HFF-Myc (cell line): ENCODE data around the gene TADA2A.

Experiments used
- DNase-seq: peaks from one replicate; pipeline ENCODE4 v3.0.0-alpha.2; 2011; ENCODE audit warnings: low read depth; ENCODE audit errors: extremely low read depth
- H3K4me3 ChIP-seq: replicated peaks from 2 replicates; pipeline ENCODE4 v1.5.1; 2011; ENCODE audit warnings: low read depth, mild to moderate bottlenecking, control low read depth, low read length
- TF ChIP-seq, protein P1 (sequence below): IDR thresholded peaks from 2 replicates; pipeline ENCODE4 v1.5.1; 2012; ENCODE audit warnings: mild to moderate bottlenecking, low read depth, low read length, control low read depth; ENCODE audit errors: missing control alignments

The TADA2A gene

DNA sequence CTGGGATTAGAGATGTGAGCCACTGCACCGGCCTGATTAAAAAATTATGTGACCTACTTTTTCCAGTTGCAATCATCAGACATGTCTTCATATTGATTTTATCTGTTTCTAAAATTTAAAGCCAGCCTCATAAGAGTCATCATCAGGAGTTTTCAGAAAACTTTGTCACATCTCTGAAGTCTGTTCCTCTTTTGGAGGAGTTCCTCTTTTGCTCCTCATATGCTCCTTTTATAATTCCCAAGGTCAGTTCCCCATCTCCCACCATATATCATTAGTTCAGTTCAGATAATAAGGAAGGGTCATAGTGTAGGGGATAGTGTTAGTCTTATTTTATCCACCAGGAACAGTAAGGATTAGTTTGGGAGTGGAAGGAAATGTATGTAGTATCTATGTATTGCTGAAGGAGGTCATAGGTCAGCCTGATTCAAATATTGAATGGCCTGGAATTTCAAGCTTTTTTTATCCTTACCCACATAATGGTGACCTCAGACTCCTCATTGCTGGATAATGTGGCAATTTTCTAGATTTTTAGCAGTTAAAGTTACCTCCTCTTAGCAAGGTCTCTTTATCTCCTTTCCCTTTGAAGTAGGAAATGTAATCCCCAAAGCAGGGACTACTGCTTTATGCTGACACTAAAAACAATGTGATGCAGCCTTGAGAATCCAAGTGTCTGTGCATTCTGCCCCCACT is 69.2 kb downstream of the TADA2A start:
- H3K4me3 ChIP-seq: no peak overlapping the region
- TF ChIP-seq, protein P1, sequence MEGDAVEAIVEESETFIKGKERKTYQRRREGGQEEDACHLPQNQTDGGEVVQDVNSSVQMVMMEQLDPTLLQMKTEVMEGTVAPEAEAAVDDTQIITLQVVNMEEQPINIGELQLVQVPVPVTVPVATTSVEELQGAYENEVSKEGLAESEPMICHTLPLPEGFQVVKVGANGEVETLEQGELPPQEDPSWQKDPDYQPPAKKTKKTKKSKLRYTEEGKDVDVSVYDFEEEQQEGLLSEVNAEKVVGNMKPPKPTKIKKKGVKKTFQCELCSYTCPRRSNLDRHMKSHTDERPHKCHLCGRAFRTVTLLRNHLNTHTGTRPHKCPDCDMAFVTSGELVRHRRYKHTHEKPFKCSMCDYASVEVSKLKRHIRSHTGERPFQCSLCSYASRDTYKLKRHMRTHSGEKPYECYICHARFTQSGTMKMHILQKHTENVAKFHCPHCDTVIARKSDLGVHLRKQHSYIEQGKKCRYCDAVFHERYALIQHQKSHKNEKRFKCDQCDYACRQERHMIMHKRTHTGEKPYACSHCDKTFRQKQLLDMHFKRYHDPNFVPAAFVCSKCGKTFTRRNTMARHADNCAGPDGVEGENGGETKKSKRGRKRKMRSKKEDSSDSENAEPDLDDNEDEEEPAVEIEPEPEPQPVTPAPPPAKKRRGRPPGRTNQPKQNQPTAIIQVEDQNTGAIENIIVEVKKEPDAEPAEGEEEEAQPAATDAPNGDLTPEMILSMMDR: no peak
- no peak for DNase-seq

DNA sequence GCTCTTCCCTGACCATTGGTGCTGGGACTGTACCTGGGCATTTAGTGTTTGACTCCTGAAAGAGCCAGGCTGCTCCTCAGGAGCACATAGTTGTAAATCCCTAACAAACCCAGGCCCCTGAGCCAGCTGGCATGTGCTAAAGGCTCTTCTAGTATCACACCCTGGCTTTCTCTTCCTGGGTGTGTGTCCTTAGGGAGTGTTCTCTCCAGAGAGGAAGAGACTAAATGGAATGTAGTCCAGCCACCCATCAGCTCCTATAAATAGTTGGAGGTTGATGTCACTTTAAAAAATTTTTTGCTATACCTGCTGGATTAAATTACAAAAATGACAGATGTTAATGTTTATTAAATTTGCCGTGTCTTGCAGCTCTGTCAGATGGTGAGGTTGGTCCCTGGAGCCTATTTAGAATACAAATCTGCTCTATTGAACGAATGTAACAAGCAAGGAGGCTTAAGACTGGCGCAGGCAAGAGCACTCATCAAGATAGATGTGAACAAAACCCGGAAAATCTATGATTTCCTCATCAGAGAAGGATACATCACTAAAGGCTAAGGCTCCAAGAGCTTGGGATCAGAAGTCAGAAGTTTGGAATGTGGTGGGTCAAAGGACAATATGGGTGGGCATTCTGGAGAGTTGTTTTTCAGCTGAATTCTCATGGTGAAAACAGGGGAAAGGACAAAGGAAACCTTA is 69.9 kb downstream of the TADA2A start:
- TF ChIP-seq, protein P1: no peak
- no peak for DNase-seq
- no peak overlapping the region for H3K4me3 ChIP-seq

DNA sequence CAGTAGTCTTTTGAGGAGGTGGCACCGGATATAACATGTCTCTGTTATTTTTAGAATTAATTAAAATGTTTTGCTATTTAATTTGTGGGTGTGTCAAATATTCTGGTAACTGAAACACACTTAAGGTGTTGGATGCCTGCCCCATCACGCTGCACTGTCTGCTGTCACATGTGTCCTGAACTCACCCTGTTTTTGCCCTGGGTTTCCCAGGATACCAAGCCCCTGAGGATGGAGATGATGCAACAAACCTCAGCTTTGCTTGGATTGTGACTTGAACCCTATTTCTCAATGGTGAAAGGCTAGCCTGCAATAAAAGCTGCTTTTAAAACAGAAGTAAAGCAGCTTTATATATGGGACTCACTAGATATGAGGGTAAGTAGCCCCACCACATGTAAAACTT is 71.5 kb downstream of the TADA2A start:
- no peak for DNase-seq
- TF ChIP-seq, protein P1: no peak
- H3K4me3 ChIP-seq: no peak overlapping the region

DNA sequence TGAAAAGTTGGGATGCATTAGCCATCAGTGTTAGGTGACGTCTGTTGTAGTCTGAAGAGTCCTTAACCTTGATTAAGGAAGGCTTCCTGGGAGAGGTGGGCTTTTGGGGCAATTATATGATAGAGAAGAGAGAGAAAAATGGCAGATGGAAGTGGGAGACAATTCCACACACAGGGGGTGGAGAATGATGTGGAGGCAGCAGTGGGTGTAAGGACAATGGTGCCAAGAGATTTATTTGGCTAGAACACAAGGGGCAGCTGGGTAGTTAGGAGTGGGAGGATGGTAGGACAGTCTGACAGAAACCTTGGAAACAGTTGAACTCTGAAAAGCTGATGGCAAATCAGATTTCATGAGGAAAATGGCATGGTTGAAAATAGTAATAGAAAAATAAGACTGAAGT is 72.3 kb downstream of the TADA2A start:
- DNase-seq: no peak
- H3K4me3 ChIP-seq: no peak overlapping the region
- TF ChIP-seq, protein P1: no peak

DNA sequence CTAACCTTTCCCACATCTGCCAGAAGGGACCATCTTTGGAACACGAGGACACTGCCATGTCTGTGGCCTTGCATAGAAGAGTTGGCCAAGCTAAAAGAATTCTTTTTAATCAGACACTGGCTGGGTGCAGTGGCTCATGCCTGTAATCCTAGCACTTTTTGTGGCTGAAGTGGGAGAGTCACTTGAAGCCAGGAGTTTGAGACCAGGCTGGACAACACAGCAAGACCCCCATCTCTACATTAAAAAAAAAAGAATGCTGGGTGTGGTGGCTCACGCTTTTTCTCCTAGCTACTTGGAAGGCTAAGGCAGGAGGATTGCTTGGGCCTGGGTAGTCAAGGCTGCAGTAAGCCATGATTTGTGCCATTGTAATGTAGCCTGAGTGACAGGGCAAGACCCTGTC is 73.7 kb downstream of the TADA2A start:
- TF ChIP-seq, protein P1: no peak
- H3K4me3 ChIP-seq: no peak overlapping the region
- no peak for DNase-seq

DNA sequence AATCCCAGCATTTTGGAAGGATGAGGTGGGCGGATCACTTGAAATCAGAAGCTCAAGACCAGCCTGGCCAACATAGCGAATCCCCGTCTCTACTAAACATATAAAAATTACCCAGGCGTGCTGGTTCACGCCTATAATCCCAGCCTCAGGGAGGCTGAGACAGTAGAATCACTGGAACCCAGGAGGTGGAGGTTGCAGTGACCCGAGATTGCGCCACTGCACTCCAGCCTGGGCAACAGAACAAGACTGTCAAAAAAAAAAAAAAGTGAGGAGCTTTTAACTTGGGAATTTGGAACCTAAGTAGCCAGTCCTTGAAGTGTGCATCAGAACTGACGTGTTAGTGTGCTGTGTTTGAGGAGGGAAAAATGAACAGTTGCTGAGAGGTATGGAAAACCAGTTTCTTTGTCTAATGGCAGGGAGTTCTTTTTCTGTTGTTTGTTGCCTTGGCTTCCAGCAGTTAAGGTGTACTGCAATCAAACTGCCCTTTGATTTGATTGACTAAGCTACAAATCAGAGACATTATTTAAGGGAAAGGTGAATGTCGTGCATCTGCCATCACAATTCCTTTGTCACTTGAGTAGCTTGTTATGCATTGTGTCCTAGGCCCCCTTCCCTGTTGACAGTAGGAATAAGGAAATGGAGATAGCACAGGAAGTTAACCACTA is 74.4 kb downstream of the TADA2A start:
- TF ChIP-seq, protein P1: no peak
- no peak for DNase-seq
- no peak overlapping the region for H3K4me3 ChIP-seq
